H1 (cell line): ENCODE data around the gene ZBTB16.

ENCODE experiments used
- CEBPB ChIP-seq: IDR thresholded peaks from 2 replicates; pipeline ENCODE4 v1.6.1; 2012; ENCODE audit warnings: low read depth, low read length
- CREB1 ChIP-seq: IDR thresholded peaks from 2 replicates; pipeline ENCODE4 v1.6.1; 2012; ENCODE audit warnings: inconsistent platforms
- EP300 ChIP-seq, 2 experiments: IDR thresholded peaks; 1 replicate in 1 of 2; 2 replicates in 1 of 2; pipeline ENCODE4 v1.6.1; 2011 to 2012; ENCODE audit warnings: low read depth in 2 of 2, low read length in 2 of 2, mild to moderate bottlenecking in 2 of 2, borderline replicate concordance in 1 of 2, inconsistent platforms in 1 of 2, moderate library complexity in 1 of 2
- EZH2 ChIP-seq: fragments of 200-600 bp; sonication (generic); IDR thresholded peaks from 2 replicates; pipeline ENCODE4 v1.7.1; 2012; ENCODE audit warnings: low read depth, mild to moderate bottlenecking, moderate library complexity, low read length, inconsistent platforms; ENCODE audit not compliant: severe bottlenecking
- JUND ChIP-seq: IDR thresholded peaks from 2 replicates; pipeline ENCODE4 v1.6.1; 2011; ENCODE audit warnings: mild to moderate bottlenecking, improper control_type of control experiment, low read length
- POLR2A ChIP-seq, 2 experiments: IDR thresholded peaks; 1 replicate in 1 of 2; 2 replicates in 1 of 2; pipeline ENCODE4 v1.6.1; 2011; ENCODE audit warnings: low read depth in 2 of 2, low read length in 2 of 2, mild to moderate bottlenecking in 2 of 2; ENCODE audit errors: control extremely low read depth in 1 of 2
- POLR2AphosphoS5 ChIP-seq: IDR thresholded peaks from 2 replicates; pipeline ENCODE4 v1.6.1; 2011; ENCODE audit warnings: low read depth, low read length
- RAD21 ChIP-seq, 2 experiments: IDR thresholded peaks in 1 of 2; conservative IDR thresholded peaks in 1 of 2; 2 replicates each; pipeline ENCODE4 v1.6.1; 2011; ENCODE audit warnings: low read depth in 2 of 2, low read length in 2 of 2, improper control_type of control experiment in 1 of 2, inconsistent platforms in 1 of 2, mild to moderate bottlenecking in 1 of 2, moderate library complexity in 1 of 2
- RFX5 ChIP-seq: IDR thresholded peaks from 2 replicates; pipeline ENCODE4 v1.6.1; 2011; ENCODE audit warnings: low read depth, low read length, improper control_type of control experiment, borderline replicate concordance
- SIN3A ChIP-seq, 2 experiments: IDR thresholded peaks in 1 of 2; conservative IDR thresholded peaks in 1 of 2; 2 replicates each; pipeline ENCODE4 v1.6.1; 2011 to 2012; ENCODE audit warnings: low read length in 2 of 2, improper control_type of control experiment in 1 of 2, low read depth in 1 of 2, mild to moderate bottlenecking in 1 of 2
- TF ChIP-seq, protein P1 (sequence below), 3 experiments: IDR thresholded peaks; 1 replicate in 2 of 3; 2 replicates in 1 of 3; pipeline versions ENCODE4 v1.5.1 to v1.6.1; 2011; ENCODE audit warnings: low read length in 3 of 3, mild to moderate bottlenecking in 3 of 3, inconsistent platforms in 2 of 3, low read depth in 1 of 3, moderate library complexity in 1 of 3; ENCODE audit not compliant: insufficient read depth in 1 of 3; ENCODE audit errors: control extremely low read depth in 1 of 3

DNA sequence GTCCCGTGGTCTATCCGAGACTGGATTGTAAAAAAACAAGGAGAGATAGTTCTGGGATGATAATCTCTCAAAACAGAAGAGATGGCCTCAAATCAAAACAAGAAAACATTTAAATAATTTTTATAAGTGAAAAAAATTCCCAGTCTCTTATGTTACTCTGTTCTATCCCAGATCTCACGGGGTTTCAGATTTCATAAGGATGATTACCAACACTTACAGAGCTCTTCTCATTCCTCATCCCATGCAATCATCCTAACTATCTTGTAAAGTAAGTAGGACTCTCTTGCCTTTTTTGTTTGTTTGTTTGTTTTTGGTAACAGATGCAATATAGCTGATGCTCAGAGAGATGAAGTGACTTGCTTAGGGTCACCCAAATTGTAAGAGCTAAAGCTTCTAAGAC is 20.0 kb upstream of the ZBTB16 start:
- TF ChIP-seq JUND (no peak), EZH2 (no peak), CREB1 (no peak), CEBPB (no peak), EP300 (IDR thresholded peaks at IDR 0.05; ENCODE audit: borderline replicate concordance in 1 of 2, low read depth in 2 of 2, low read length in 2 of 2) (no peak), POLR2A (IDR thresholded peaks at IDR 0.05; ENCODE audit: control extremely low read depth in 1 of 2, low read depth in 2 of 2, low read length in 2 of 2) (no peak), RAD21 (IDR thresholded peaks at IDR 0.05 in 1 of 2, conservative IDR thresholded peaks at IDR 0.05 in 1 of 2; ENCODE audit: low read depth in 2 of 2, low read length in 2 of 2) (no peak), RFX5 (no peak), SIN3A (conservative IDR thresholded peaks at IDR 0.05 in 1 of 2, IDR thresholded peaks at IDR 0.05 in 1 of 2; ENCODE audit: low read depth in 1 of 2, low read length in 2 of 2) (no peak), POLR2AphosphoS5 (no peak)
- TF ChIP-seq, protein P1, sequence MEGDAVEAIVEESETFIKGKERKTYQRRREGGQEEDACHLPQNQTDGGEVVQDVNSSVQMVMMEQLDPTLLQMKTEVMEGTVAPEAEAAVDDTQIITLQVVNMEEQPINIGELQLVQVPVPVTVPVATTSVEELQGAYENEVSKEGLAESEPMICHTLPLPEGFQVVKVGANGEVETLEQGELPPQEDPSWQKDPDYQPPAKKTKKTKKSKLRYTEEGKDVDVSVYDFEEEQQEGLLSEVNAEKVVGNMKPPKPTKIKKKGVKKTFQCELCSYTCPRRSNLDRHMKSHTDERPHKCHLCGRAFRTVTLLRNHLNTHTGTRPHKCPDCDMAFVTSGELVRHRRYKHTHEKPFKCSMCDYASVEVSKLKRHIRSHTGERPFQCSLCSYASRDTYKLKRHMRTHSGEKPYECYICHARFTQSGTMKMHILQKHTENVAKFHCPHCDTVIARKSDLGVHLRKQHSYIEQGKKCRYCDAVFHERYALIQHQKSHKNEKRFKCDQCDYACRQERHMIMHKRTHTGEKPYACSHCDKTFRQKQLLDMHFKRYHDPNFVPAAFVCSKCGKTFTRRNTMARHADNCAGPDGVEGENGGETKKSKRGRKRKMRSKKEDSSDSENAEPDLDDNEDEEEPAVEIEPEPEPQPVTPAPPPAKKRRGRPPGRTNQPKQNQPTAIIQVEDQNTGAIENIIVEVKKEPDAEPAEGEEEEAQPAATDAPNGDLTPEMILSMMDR (IDR thresholded peaks at IDR 0.05; ENCODE audit: control extremely low read depth in 1 of 3, insufficient read depth in 1 of 3, low read depth in 1 of 3, low read length in 3 of 3), result no peak
